OCI-LY7 (cell line): ENCODE data around the gene OR1L6. TPM values are rescaled to one million over a fixed set of nuclear protein-coding genes. Genes with fewer than 3 reads are reported as not detected.

Experiments
- BruUV-seq: library from RNA; stranded (reverse); fragments of 400-500 nt; replicated peaks from 2 replicates; lab custom pipeline; 2021; lab: Mats Ljungman, UMichigan
- CTCF ChIA-PET: fragments of 300-600 bp; sonication (Branson Sonifier 250); formaldehyde crosslinking; loops from one replicate; lab custom pipeline; 2022; ENCODE audit warnings: antibody characterized with exemption; ENCODE audit not compliant: unreplicated experiment; lab: Charles Lee
- POLR2A ChIA-PET: fragments of 300-600 bp; sonication (Branson Sonifier 250); formaldehyde crosslinking; loops from one replicate; lab custom pipeline; 2022; ENCODE audit warnings: antibody characterized with exemption; lab: Charles Lee
- DNase-seq: peaks from one replicate; pipeline ENCODE4 v3.0.0-alpha.2; 2015; ENCODE audit warnings: low spot score
- H2AFZ ChIP-seq: fragments of 200-600 bp; sonication (generic), shearing (Covaris generic); 2 replicates; pipeline ENCODE4 v1.6.1; 2014; ENCODE audit warnings: mild to moderate bottlenecking, antibody characterized with exemption, low read length, moderate library complexity
- H3K27ac ChIP-seq: fragments of 200-600 bp; sonication (generic); 2 replicates; pipeline ENCODE4 v1.5.1; 2014; ENCODE audit warnings: mixed run types, low read depth, mild to moderate bottlenecking, moderate library complexity, low read length, inconsistent platforms; ENCODE audit not compliant: poor library complexity, severe bottlenecking
- H3K36me3 ChIP-seq: fragments of 200-600 bp; sonication (generic); 2 replicates; pipeline ENCODE4 v1.6.1; 2014; ENCODE audit warnings: mild to moderate bottlenecking, antibody characterized with exemption, low read length, moderate library complexity, mixed read lengths; ENCODE audit not compliant: insufficient read depth
- H3K4me1 ChIP-seq: fragments of 200-600 bp; sonication (generic); 2 replicates; pipeline ENCODE4 v1.5.1; 2014; ENCODE audit warnings: mild to moderate bottlenecking, low read length; ENCODE audit not compliant: insufficient read depth, poor library complexity, severe bottlenecking
- H3K4me2 ChIP-seq: fragments of 200-600 bp; sonication (generic); 2 replicates; pipeline ENCODE4 v1.6.1; 2014; ENCODE audit warnings: mild to moderate bottlenecking, low read length
- H3K4me3 ChIP-seq: fragments of 200-600 bp; sonication (generic); 2 replicates; pipeline ENCODE4 v1.5.1; 2014; ENCODE audit warnings: mild to moderate bottlenecking, low read depth, low read length; ENCODE audit not compliant: poor library complexity, severe bottlenecking
- H3K79me2 ChIP-seq: fragments of 200-600 bp; sonication (generic); 2 replicates; pipeline ENCODE4 v1.6.1; 2016; ENCODE audit warnings: low read depth, mild to moderate bottlenecking, low read length, moderate library complexity, mixed read lengths; ENCODE audit not compliant: insufficient read depth
- H3K9me2 ChIP-seq: fragments of 200-600 bp; sonication (generic); 2 replicates; pipeline ENCODE4 v1.6.1; 2016; ENCODE audit warnings: mild to moderate bottlenecking, low read length, mixed read lengths; ENCODE audit not compliant: insufficient read depth
- H3K9me3 ChIP-seq: fragments of 200-600 bp; sonication (generic); 2 replicates; pipeline ENCODE4 v1.6.1; 2014; ENCODE audit warnings: mild to moderate bottlenecking, mixed run types, low read length, mixed read lengths
- H4K20me1 ChIP-seq: fragments of 200-600 bp; sonication (generic); 2 replicates; pipeline ENCODE4 v1.6.1; 2014; ENCODE audit warnings: mild to moderate bottlenecking, antibody characterized with exemption, low read length, moderate library complexity, mixed read lengths; ENCODE audit not compliant: insufficient read depth
- EZH2phosphoT487 ChIP-seq: fragments of 200-600 bp; sonication (generic); IDR thresholded peaks from 2 replicates; pipeline ENCODE4 v1.6.1; 2018; ENCODE audit warnings: low read depth, borderline replicate concordance, mild to moderate bottlenecking, mixed run types, antibody characterized with exemption, low read length, moderate library complexity, mixed read lengths
- intact Hi-C: fragments of 100-400 bp; cut with micrococcal nuclease; formaldehyde crosslinking; loops from one replicate; pipeline ENCODE4 v1.10.0; 2022; ENCODE audit not compliant: unreplicated experiment
- total RNA-seq, 2 experiments: library from RNA; depleted of rRNA in 1 of 2; stranded (reverse); fragments of >200 nt in 1 of 2; shearing (Covaris generic) in 1 of 2; gene quantifications; 2 replicates each; pipeline ENCODE4 v1.2.3, GENCODE V29; 2014 to 2022
- TF ChIP-seq, protein P1 (sequence below): fragments of 200-600 bp; sonication (generic); conservative IDR thresholded peaks from 2 replicates; pipeline ENCODE4 v1.5.1; 2014; ENCODE audit warnings: mild to moderate bottlenecking, antibody characterized with exemption, low read length, moderate library complexity, mixed read lengths

OR1L6 gene
- total RNA-seq, 2 experiments from 2014 or later = not detected

DNA sequence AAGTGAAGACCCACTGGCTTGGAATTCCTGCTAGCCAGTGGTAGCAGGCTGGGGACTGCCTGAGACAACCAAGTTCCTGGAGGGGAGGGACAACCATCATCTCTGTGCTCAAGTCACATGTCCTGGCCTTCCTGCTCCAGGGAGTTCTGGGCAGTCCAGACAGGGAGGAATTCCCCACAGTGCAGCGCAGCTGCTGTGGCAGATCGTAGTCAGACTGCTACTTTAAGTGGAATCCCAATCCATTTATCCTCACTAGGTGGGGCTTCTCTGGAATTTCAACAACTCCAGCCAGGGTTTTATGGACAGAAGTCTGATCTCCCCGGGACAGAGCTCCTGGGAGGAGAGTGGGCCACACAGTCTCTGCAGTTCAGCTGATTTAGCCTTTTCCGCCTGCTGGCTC lies 25.7 kb downstream of the OR1L6 start:
- H3K27ac ChIP-seq = no peak overlapping the region
- no peaks in the 10 kb centered on the region for H4K20me1 ChIP-seq
- CTCF ChIA-PET = no interaction called here
- no peaks in the 10 kb centered on the region for H3K79me2 ChIP-seq
- H3K9me3 ChIP-seq = no peaks in the 10 kb centered on the region
- H3K4me3 ChIP-seq = no peak overlapping the region
- no peaks in the 10 kb centered on the region for H3K36me3 ChIP-seq
- no peak overlapping the region for H3K4me2 ChIP-seq
- no peaks in the 10 kb centered on the region for H3K9me2 ChIP-seq
- no TSS peak for BruUV-seq
- no peak for DNase-seq
- no peak overlapping the region for H2AFZ ChIP-seq
- TF ChIP-seq, protein P1, sequence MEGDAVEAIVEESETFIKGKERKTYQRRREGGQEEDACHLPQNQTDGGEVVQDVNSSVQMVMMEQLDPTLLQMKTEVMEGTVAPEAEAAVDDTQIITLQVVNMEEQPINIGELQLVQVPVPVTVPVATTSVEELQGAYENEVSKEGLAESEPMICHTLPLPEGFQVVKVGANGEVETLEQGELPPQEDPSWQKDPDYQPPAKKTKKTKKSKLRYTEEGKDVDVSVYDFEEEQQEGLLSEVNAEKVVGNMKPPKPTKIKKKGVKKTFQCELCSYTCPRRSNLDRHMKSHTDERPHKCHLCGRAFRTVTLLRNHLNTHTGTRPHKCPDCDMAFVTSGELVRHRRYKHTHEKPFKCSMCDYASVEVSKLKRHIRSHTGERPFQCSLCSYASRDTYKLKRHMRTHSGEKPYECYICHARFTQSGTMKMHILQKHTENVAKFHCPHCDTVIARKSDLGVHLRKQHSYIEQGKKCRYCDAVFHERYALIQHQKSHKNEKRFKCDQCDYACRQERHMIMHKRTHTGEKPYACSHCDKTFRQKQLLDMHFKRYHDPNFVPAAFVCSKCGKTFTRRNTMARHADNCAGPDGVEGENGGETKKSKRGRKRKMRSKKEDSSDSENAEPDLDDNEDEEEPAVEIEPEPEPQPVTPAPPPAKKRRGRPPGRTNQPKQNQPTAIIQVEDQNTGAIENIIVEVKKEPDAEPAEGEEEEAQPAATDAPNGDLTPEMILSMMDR = no peak
- no peak for TF ChIP-seq EZH2phosphoT487
- intact Hi-C loops = no loop called here
- POLR2A ChIA-PET = no interaction called here
- H3K4me1 ChIP-seq = no peaks in the 10 kb centered on the region

DNA sequence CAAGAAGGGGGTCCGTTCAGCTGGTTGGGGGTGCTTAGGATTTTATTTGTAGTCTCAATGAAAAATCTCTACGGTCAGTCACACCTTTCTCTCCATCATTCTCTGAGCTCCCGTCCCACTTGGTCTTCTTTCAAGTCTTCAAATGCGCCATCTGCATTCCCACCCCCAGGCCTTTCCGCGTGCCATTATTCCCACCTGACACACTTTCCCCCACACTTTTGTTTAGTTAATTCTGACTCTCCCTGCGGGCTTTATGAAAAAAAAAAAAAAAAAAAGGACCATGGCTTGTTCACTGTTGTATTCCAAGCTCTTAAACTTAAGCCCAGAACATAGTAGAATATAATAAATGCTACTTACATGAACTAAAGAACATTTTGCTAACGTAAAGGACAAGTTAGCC lies 34.9 kb downstream of the OR1L6 start:
- no peaks in the 10 kb centered on the region for H3K4me1 ChIP-seq
- no peaks in the 10 kb centered on the region for H4K20me1 ChIP-seq
- ChIA-PET POLR2A (interaction anchor here (0.6 kb wide), 2 partner anchors 35 to 37 kb away, joined by 3 to 6 read pairs; no protein-coding TSS in a partner anchor), CTCF (no interaction called here)
- no peak for TF ChIP-seq EZH2phosphoT487
- TF ChIP-seq, protein P1 = no peak
- no peak overlapping the region for H3K27ac ChIP-seq
- no peak for DNase-seq
- no peaks in the 10 kb centered on the region for H3K9me2 ChIP-seq
- H3K79me2 ChIP-seq = no peaks in the 10 kb centered on the region
- no peak overlapping the region for H2AFZ ChIP-seq
- no peak overlapping the region for H3K4me3 ChIP-seq
- H3K4me2 ChIP-seq = no peak overlapping the region
- no TSS peak for BruUV-seq
- no peaks in the 10 kb centered on the region for H3K9me3 ChIP-seq
- intact Hi-C loops = no loop called here
- no peaks in the 10 kb centered on the region for H3K36me3 ChIP-seq

DNA sequence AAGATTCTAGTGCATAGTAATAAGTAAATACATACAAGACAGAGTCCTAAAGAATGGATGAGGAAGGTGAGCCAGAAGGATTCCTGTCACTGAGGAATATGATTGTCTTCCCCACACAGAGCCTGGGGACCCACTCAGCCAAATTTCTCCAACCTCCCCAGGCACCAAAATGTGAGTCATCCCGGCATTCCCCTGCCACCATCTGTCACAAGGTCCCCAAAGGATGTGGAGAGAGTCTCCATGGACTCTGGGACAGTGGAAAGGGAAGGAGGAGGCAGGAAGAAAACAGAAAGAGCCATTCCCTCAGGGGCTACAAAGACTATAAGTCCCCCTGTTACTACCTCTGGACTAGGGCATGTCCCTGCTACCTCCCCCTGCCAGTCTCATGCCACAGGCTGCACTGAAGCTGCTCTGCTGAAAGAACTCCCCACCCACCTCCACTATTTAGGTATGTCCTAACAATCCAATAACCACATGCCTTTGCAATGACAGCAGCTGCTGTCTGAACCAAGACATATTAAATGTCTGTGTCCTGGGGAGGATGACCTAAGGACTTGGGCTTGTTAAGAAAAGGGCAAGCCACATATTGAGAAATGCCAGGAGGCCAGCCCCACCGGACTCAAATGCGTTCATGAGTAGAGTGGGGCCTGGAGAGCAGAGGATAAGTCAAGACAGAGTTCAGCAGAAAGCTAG lies 36.0 kb downstream of the OR1L6 start:
- DNase-seq = no peak
- no peaks in the 10 kb centered on the region for H3K79me2 ChIP-seq
- no peak overlapping the region for H3K4me3 ChIP-seq
- no peaks in the 10 kb centered on the region for H4K20me1 ChIP-seq
- CTCF ChIA-PET = no interaction called here
- no peak overlapping the region for H2AFZ ChIP-seq
- no peaks in the 10 kb centered on the region for H3K4me1 ChIP-seq
- H3K27ac ChIP-seq = no peak overlapping the region
- no peak overlapping the region for H3K4me2 ChIP-seq
- intact Hi-C loops = no loop called here
- no peaks in the 10 kb centered on the region for H3K9me3 ChIP-seq
- no peaks in the 10 kb centered on the region for H3K9me2 ChIP-seq
- no TSS peak for BruUV-seq
- H3K36me3 ChIP-seq = no peaks in the 10 kb centered on the region
- TF ChIP-seq EZH2phosphoT487 = no peak
- TF ChIP-seq, protein P1 = no peak
- POLR2A ChIA-PET = no interaction called here
